ENCODE measurements around the gene IYD.
"Not testable (repeated sequence)": the region's sequence is repeated elsewhere in the genome, so short reads cannot be mapped to it uniquely, and the experiment has no call there.

Gene IYD

DNA sequence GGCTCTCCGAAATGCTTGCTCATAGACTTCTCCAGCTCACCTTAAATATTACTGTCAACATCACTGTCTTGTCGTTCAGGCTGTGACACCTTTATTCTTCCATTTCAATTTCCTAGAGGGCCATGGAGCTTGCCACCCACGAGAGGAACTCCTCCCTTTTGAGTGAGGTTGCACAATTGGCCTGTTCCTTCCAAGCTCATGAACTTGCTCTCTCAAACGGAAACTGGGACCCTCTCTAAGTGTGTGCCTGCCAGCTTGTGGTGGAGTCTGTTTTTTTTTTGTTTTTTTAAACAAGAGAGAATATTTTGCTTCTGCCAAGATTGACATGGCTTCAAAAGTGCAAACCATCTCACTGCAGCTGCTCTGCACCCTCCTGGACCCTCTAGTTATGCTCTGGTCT is 19.3 kb upstream of the IYD start:
- FAIRE-seq (no peak), DNase-seq (ENCODE audit: insufficient read length, low spot score) (no peak)

DNA sequence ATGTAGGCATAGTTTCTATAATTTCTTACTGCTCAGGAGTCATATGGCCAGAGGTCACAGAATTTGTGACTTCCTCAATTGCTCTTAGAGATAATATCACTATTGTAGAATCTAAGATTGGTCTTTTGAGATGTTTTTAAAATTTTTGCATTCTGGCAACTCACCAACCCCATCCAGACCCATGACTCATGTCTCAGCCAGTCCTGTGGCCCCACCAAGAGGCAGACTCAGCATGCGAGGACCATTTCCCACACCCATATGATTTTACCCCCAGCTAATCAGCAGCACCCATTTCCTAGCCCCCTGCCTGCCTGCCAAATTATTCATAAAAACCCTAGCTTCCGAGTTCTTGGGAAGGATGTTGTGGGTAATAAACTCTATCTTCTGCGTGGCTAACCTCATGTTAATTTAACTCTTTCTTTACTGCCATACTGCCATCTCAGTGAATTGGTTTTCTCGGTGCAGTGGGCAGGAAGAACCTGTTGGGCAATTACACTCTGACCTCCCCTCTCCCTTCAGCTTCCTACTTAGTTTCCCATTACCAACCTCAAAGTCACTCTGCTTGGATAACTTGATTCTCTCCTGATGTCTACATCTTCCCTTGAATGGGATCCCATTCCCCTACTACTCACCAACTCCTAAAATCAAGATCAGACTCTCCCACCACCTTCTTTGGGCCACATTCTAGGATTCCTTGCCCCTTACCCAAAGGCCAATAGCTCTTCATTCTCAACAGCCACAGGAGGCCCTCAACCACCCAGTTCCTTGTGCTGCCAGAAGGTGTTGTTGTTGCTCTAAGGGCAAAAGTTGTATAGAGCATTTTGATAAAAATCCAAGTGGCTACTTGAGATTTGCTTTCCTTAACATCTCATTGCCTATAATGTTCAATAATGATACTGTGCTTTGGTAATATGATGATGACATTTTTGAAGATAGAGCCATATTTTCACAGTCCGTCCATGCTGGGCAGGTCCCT is 16.2 kb upstream of the IYD start:
- FAIRE-seq, result no peak
- no peak for DNase-seq (ENCODE audit: insufficient read length, low spot score)

DNA sequence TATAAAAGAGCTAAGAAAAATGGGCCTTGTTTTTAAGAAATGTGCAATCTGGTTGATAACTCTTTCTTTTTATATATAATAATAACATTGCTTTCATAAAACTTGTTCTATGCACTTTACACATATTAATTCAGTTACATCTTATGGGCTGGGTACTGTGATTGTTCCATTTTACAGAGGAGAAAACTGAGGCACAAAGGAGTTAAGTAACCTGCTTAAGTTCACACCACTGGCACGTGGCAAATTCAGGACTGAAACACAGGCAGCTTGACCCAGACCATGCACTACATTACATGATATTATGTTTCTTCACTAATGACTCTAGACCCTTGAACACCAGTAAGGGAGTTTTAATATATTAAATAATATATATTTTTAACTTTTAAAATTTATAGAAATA is 15.4 kb upstream of the IYD start:
- no peak for DNase-seq (ENCODE audit: insufficient read length, low spot score)
- no peak for FAIRE-seq

DNA sequence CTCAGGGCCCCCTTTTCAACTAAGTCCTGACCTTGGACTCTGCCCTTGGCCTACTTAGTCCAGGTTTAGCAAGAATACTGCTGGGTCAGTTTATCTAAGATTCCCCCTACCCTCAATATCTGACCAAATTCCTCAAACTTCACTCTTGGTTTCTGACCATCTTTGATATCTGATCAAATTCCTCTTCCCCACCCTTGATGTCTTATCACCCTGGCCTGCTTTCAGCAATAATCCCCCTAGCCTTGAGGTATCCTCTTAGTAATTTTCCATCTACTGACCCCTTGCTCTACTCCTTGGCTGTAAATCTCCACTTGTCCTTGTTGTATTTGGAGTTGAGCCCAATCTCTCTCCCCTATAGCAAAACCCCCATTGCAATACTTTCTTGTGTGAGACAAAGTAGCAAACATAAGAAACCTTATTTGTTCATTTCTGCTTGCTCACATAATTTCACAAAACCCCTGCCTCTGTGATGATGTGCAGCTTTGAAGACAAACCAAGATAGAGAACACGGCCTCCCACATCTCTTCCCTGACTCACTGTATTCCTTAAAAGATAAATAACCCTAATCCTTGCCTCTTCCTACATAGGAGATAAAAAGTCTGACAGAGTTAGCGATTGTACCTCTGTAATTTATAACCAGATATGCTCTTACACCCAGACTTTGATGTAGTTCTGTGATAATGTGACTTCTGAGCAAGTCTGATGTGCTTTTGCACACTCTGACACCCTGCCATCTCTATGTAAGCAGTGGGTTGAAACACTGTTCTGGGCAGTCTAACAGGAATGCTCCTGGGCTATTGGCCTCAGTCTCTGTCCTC is 13.8 kb upstream of the IYD start:
- FAIRE-seq (no peak), DNase-seq (ENCODE audit: insufficient read length, low spot score) (no peak)

DNA sequence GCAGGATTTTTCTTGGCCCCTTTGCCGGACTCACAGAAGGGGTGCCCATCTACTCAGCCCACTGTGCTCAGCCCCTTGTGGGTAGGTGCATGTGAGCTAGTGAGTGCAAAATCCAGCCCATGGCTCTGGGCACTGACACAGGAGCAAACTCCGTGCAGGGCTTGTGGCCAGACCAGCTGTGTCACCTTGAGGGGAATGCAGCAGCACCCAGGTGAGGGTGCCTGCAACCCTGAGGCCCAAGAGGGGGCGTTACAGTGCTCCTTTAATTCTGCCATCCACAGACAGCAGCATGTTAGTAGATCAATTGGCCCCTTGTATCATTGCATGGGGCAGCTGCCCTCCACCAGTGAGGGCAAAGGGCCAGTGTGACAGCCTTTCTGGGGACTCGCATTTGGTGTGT is 12.9 kb upstream of the IYD start:
- FAIRE-seq, result no peak
- no peak for DNase-seq (ENCODE audit: insufficient read length, low spot score)

DNA sequence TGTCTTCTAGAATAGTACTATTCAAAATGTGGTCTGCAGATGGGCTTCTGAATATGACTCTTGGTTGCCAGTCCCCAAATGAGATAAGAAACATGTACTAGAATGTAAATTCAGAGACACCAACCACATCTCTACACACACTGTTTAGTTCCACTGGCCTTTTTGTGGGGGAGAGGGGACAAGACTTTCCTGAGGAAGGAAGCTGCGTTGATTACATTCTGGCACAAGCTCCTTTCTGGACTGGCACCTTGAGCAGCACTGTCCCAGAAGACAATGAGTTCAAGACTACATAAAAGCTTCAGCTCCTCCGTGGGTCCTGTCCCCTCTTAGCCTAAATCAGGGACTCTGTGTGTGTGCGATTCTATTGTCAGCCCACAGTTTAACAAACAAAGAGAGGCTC is 6.9 kb upstream of the IYD start:
- DNase-seq (ENCODE audit: insufficient read length, low spot score), result no peak
- no peak for FAIRE-seq

DNA sequence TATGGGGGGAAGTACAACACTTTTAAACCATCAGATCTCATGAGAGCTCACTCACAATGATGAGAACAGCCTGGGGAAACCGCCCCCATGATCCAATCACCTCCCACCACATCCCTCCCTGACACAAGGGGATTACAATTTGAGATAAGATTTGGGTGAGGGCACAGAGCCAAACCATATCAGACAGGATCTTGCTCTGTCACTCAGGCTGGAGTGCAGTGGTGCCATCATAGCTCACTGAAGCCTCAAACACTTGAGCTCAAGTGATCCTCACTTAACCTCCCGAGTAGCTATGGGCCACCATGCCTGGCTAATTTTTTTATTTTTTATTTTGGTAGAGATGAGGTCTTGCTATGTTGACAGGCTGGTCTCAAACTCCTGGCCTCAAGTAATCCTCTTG is 5.1 kb upstream of the IYD start:
- no peak for DNase-seq (ENCODE audit: insufficient read length, low spot score)
- FAIRE-seq, result no peak

DNA sequence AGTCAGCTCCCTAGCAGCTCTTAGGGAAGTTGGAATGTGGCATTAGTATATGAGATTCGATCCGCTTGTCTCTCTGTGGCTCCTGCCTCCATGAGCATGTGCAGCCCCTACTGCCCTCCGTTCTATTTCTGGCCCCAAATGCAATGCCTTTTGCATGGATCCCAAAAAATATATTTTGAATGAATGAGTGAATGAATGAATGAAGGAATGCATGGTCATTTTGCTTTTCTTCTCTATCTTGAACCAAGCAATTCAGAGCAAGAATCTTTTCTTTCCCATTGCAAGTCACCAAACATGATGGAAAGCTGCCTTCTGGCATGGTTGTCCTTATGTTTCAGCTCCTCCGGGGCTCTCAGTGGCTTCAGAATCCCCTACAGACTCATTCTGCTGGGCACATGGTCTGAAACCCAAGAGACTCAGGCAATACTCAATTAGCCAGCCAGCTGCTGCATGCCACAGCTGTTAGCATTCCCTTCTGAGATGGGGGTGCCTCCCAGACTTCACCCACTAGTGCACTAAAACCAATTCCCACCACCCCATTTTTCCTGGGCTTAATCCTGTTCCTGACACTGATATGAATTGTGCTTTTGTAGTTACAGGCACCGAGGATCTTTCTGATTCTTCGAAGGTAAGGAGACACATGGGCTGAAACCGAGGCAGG is 2.6 kb upstream of the IYD start:
- no peak for DNase-seq (ENCODE audit: insufficient read length, low spot score)
- FAIRE-seq, result no peak

DNA sequence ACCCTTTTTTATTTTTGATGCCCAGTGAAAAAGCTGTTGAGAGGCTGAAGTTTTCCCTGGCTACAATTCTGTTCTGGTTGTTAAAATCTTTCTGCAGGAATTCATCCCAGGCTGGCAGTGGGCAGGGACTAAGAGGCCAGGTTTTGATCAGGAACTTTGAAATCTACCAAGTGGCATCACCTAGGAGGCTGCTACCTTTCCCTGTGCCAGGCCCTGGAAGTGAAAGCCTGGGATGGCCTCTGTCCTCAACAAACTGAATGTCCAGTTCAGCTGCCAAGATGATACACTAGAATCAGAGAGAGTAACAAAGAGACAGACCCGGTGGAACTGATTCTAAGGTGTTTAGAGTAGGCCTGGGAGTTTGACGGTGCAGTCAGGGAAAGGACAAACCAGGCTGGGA is 596 bp downstream of the IYD start:
- FAIRE-seq, result no peak
- no peak for DNase-seq (ENCODE audit: insufficient read length, low spot score)

DNA sequence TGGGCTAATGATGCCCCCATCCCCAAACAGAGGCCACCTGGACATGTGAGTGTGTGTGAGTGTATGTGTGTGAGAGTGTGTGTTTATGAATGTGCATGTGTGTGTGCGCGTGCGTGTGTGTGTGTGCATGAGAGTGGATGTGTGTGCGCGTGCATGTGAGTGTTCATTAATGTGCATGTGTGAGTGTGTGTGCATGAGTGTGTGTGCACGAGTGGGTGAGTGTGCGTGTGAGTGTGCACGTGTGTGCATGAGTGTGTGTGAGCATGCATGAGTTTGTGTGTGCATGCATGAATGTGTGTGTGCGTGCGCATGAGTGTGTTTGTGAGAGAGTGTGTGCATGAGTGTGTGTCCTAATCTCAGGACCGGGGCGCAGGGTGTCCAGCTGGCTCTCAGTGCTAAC is 1.3 kb downstream of the IYD start:
- DNase-seq (ENCODE audit: insufficient read length, low spot score), result no peak
- FAIRE-seq, result no peak

DNA sequence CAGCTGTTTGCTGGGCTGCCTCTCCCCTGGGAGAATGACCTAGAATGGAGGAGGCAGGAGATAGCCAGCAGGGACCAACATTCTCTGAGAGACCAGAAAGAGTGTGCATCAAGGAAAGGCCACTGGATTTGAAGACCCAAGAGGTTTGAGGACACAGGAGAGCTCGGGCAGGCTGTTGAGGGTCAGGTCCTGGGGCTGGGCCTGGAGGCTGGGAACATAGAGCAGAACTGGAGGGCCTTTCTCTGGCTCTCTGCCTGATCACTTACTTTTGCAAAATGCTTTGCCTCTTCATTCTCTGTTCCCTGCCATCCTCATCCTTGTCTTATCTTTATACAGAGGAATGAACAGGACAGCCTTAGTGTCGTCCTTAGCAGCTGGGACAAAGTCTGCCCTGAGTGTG is 2.5 kb downstream of the IYD start:
- DNase-seq (ENCODE audit: insufficient read length, low spot score) (no peak), FAIRE-seq (no peak)

DNA sequence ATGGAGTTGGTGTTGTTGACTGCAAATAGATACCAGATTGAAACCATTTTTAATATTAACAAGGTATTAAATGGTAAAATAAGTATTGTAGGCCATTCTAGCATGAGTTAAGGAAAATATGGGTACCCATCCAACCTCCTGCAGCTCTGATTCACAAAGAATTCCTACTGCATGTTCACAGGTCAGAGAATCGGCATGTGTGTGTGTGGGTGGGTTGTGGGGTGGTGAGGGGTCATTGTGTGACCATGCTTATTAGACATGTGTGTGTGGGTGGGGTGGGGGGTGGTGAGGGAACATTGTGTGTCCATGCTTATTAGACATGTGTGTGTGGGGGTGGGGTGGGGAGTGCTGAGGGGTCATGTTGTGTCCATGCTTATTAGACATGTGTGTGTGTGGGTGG is 3.2 kb downstream of the IYD start:
- FAIRE-seq (no peak), DNase-seq (ENCODE audit: insufficient read length, low spot score) (no peak)

DNA sequence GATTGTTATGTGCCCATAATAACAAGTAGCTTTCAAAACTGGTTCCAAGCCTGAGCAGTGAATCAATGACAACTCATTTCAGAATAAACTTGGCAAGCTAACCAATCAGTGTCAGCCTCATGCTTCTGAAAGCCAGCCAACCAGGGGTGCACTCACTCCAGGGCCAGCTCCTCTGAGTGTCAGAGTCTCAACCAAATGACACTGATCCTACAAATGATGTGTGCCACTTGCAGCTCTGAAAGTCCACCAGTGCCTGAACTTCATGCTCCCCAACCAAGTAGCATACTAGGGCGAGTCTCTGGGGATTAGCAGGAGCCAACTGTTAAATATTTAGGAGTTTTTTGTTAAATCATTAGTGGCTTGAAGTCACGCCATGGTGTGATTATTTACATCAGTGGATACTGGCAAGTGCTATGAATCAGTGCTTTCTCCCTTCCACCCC is 4.5 kb downstream of the IYD start:
- FAIRE-seq (no peak), DNase-seq (ENCODE audit: insufficient read length, low spot score) (no peak)

DNA sequence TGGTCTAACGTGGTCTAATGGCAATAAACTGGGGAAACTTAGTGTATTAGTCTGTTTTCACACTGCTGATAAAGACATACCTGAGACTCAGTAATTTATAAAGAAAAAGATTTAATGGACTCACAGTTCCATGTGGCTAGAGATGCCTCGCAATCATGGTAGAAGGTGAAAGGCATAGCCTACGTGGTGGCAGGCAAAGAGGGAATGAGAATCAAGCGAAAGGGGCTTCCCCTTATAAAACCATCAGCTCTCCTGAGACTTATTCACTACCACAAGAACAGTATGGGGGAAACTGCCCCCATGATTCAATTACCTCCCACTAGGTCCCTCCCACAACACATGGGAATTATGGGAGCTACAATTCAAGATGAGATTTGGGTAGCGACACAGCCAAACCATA is 5.5 kb downstream of the IYD start:
- FAIRE-seq; DNase-seq (ENCODE audit: insufficient read length, low spot score): not testable (repeated sequence)

DNA sequence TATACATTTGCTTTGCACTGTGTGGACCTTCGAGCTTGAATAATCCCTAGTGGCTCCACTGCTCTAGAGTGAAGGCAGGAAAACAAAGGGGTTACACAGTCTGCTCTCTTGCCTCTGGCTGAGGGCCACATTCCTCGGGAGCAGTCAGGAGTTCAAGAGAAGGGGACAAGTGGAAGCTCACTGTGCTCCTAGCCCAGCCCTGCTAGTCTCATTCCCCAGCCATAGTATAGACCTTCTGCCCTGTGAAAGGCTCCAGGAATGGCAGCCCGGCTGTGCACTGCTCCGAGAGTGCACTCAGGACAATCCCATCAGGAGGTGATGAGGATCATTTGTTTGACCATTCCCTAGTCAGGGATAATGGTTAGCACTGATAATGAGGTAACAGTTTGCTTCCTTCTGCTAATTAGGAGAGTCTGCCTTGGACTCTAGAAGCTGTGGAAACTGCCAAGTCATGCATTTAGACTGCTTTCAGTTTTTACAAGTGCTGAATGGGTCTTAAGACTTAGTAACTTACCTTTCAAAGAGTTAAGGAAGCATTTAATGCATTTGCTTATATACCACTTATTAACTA is 8.5 kb downstream of the IYD start:
- FAIRE-seq (no peak), DNase-seq (ENCODE audit: insufficient read length, low spot score) (no peak)

DNA sequence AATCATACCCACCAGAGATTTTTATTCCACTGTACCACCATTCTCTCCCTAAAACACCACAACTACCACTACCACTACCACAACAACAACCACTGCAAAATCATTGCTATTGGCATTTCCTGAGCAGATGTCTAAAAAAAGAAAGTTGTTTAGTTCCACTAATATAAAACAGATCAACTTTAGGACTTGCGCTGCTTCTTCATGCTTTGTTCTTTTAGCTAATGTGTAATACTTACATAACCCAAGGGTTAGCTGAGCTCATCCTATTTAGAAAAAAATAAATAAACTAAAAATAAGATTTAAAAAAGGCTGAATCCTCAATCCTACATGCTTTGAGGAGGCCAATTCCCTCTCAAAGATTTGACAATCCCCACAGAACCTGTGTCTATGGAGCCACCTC is 11.4 kb downstream of the IYD start:
- DNase-seq (ENCODE audit: insufficient read length, low spot score) (no peak), FAIRE-seq (no peak)

DNA sequence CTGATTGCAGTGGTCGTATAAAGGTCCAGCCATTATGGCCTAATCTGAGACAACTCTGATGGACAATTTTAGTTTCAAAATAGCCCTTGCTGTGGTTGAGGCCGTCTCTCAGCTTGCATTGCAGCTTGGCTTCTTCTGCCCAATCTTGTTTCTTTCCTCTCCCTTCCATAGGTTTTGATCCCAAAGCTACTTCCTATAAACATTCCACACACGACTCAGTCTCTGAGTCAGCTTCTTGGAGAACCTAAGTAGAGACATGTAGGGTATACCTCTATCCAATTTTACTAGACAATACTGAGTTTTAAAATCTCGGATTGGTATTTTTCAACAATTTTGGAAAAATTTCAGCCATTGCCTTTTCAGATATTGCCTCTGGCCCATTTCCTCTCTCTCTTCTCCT is 13.4 kb downstream of the IYD start:
- DNase-seq (ENCODE audit: insufficient read length, low spot score) (no peak), FAIRE-seq (no peak)

DNA sequence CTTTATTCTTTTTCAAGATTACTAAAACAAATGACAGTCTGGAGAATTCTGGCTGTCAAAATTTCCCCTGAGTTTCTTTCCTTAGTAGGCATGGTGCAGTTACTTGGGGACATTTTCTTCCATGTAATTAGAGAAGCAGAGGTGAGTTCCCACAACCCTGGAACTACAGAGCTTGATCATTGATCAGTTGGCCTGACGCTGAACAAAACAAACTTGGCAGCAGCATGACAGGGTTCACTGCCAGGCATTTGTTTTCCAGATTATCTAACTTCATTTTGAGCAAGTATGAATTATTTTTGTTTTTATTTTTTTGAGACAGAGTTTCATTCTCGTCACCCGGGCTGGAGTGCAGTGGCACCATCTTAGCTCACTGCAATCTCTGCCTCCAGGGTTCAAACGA is 22.6 kb downstream of the IYD start:
- DNase-seq (ENCODE audit: insufficient read length, low spot score) (no peak), FAIRE-seq (no peak)

DNA sequence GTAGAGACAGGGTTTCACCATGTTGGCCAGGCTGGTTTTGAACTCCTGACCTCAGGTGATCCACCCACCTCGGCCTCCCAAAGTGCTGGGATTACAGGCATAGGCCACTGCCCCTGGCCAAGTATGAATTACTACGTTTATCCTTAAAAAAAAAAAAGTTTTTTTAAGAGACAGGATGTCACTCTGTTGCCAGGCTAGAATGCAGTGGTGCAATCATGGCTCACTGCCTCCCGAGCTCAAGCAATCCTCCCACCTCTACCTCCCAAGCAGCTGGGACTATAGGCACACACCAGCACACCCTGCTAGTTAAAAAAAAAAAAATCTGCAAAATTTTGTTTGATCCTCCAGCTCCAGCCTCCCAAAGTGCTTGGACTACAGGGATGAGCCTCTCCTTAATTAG is 23.1 kb downstream of the IYD start:
- FAIRE-seq (no peak), DNase-seq (ENCODE audit: insufficient read length, low spot score) (no peak)

DNA sequence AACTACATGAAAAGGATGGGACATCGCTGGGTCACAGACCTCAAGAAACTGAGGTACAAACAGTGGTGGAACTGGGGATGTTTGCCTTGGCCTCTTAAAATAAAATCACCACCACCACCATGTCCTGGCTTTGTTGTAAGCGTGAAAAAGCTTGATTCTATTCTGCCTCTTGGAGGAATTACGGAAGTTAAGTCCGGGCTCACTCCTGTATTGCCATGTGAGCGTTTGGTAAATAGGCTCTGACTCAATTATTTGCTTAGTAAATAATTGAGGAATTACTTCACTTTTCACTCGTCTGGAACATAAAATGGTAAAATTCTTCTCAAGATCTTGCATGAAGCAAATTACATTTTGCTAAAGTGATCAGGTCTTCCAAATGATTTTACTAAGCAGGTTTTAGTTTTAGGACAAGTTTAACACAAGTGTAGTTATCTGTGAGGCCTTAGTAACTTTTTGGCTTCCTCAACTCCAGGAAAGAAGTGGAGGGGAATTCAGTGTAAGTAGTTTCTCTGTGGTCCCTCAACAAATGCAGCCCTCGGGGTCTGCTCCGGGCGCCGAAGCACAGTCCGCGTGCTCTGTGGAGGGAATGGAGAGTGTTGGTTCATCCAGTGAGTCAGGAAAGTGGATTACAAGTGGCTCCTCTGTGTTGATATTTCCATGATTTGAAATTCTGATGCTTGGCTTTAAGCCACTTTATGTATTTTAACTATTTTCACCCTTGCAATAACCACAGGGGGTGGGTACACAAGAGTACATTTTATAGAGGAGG is 23.8 kb downstream of the IYD start:
- FAIRE-seq, result no peak
- no peak for DNase-seq (ENCODE audit: insufficient read length, low spot score)

Measured in HTR-8/SVneo (cell line).